Memory B cell (primary cell): ENCODE measurements around the gene APPBP2.
"Not testable (repeated sequence)": the region's sequence is repeated elsewhere in the genome, so short reads cannot be mapped to it uniquely, and the experiment has no call there.

Source experiments
- ATAC-seq: fragments of 150-1000 bp; cut with Tn5 transposase; 2 replicates; pipeline ENCODE4 v1.10.0; 2021; ENCODE audit warnings: low read depth, mild to moderate bottlenecking, moderate library complexity
- DNase-seq, 2 donors: peaks; one replicate each; pipeline ENCODE4 v3.0.0; 2022; ENCODE audit warnings: low spot score in 2 of 2
- H3K27ac Mint-ChIP-seq: one replicate; pipeline ENCODE4 v1.8.0; 2022; ENCODE audit warnings: mild to moderate bottlenecking, moderate library complexity, mixed read lengths
- H3K27me3 Mint-ChIP-seq: one replicate; pipeline ENCODE4 v1.8.0; 2022; ENCODE audit warnings: mixed read lengths
- H3K36me3 Mint-ChIP-seq: one replicate; pipeline ENCODE4 v1.8.0; 2022; ENCODE audit warnings: mild to moderate bottlenecking, mixed read lengths
- H3K4me1 Mint-ChIP-seq: one replicate; pipeline ENCODE4 v1.8.0; 2022; ENCODE audit warnings: mixed read lengths
- H3K4me3 Mint-ChIP-seq: one replicate; pipeline ENCODE4 v1.8.0; 2022; ENCODE audit warnings: mild to moderate bottlenecking, moderate library complexity, mixed read lengths
- H3K9me3 Mint-ChIP-seq: one replicate; pipeline ENCODE4 v1.8.0; 2022; ENCODE audit warnings: mixed read lengths

APPBP2 gene

DNA sequence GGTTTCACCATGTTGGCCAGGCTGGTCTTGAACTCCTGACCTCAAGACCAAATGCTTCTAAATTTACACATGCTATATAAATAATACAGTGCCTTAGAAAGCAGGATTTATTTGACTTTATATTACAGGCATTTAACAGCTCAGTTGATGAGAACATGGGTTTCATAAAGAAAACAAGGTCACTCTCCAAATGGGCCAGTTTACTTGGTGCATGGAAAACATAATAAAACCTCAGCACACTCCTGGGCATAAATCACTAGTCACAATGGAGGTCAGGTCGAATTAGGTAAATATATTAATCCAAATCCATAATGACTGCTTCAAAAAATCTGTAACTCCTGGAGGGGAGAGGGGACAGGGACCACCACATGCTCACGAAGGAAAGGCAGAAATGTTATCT, 24.5 kb downstream of the APPBP2 start:
- H3K27ac Mint-ChIP-seq, result no peak overlapping the region
- peaks cover 1% of the 10 kb centered on the region for H3K9me3 Mint-ChIP-seq
- no peaks in the 10 kb centered on the region for H3K27me3 Mint-ChIP-seq
- DNase-seq (no peak), ATAC-seq (no peak)
- H3K36me3 Mint-ChIP-seq, result peaks cover 18% of the 10 kb centered on the region
- peaks cover 4% of the 10 kb centered on the region for H3K4me1 Mint-ChIP-seq
- no peak overlapping the region for H3K4me3 Mint-ChIP-seq

DNA sequence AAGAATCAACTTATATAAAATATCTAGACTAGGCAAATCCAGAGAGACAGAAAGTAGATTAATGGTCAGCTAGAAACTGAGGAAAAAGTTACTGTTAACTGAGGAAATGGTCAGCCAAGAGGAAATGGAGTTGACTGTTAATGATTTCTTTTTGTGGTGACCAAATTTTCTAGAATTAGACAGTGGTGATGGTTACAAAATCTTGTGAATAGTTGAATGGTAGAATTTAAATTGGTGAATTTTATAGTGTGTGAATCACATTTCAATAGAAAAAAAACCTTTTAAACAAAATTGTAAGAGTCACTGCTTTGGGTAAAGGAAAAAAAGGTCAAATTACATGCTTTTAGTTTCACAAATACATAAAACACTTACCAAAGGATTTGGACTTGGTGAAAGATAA, 30.0 kb downstream of the APPBP2 start:
- H3K4me1 Mint-ChIP-seq, result no peaks in the 10 kb centered on the region
- DNase-seq (no peak), ATAC-seq (no peak)
- peaks cover 48% of the 10 kb centered on the region for H3K36me3 Mint-ChIP-seq
- H3K27me3 Mint-ChIP-seq, result no peaks in the 10 kb centered on the region
- H3K4me3 Mint-ChIP-seq, result no peak overlapping the region
- H3K27ac Mint-ChIP-seq, result no peak overlapping the region
- peaks cover 5% of the 10 kb centered on the region for H3K9me3 Mint-ChIP-seq

DNA sequence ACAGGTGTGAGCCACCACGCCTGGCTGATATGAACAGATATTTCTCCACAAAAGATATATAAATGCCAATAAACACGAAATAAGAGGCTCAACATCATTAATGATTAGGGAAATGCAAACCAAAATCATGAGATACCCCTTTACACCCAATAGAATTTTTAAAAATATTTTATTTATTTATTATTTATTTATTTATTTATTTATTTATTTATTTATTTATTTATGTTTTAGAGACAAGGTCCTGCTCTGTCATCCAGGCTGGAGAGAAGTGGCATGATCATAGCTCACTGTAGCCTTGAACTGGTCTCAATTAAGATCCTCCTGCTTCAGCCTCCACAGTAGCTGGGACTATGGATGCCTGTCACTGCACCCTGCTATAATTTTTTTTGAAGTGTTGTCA, 30.8 kb downstream of the APPBP2 start:
- Mint-ChIP-seq H3K9me3 (peaks cover 7% of the 10 kb centered on the region), H3K4me3 (no peak overlapping the region), H3K27me3 (no peaks in the 10 kb centered on the region), H3K27ac (no peak overlapping the region), H3K4me1 (no peaks in the 10 kb centered on the region), H3K36me3 (peaks cover 53% of the 10 kb centered on the region)
- ATAC-seq (no peak), DNase-seq (no peak)

DNA sequence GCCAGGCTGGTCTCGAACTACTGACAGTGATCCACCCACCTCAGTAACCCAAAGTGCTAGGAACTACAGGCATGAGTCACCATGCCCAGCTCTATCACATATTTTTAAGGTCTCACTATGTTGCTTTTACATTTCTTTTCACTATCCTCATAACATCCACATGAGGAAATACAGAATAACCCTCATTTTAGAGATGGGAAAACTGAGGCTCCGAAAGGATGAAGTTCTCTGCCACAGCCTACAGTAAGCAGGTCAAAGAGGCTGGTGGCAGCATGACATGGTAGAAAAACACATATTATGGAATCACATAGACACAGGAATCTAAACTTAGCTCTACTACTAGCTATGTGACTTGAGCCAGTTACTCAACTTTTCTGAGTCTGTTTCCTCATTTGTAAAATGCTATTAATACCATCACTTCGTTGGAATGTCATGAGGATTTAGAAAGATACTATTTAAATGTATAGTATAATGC, 32.2 kb downstream of the APPBP2 start:
- ATAC-seq (no peak), DNase-seq (no peak)
- Mint-ChIP-seq H3K4me1 (no peaks in the 10 kb centered on the region), H3K27me3 (no peaks in the 10 kb centered on the region), H3K36me3 (peaks cover 48% of the 10 kb centered on the region), H3K4me3 (no peak overlapping the region), H3K27ac (no peak overlapping the region), H3K9me3 (peaks cover 5% of the 10 kb centered on the region)

DNA sequence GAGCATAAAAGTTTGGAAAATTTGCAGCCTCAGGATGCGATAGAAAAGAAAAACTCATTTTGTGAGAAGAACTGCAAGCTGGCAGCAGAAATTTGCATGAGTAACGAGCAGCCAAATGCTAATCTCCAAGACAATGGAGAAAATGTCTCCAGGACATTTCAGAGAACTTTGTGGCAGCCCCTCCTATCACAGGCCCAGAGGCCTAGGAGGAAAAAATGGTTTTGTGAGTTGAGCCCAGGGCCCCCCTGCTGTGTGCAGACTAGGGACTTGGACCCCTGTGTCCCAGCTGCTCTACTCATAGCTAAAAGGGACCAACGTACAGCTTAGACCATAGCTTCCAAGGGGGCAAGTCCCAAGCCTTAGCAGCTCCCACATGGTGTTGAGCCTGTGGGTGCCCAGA, 34.3 kb downstream of the APPBP2 start:
- Mint-ChIP-seq H3K9me3 (peaks cover 8% of the 10 kb centered on the region), H3K36me3 (peaks cover 55% of the 10 kb centered on the region)
- ATAC-seq, result no peak

DNA sequence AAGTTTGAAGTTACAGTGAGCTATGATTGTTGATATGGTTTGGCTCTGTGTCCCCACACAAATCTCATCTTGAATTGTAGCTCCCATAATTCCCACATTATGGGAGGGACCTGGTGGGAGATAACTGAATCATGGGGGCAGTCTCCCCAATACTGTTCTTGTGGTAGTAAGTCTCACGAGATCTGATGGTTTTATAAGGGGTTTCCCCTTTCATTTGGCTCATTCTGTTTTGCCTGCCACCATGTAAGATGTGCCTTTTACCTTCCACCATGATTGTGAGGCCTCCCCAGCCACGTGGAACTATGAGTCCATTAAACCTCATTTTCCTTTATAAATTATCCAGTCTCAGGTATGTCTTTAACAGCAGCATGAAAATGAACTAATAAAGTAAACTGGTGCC, 35.4 kb downstream of the APPBP2 start:
- H3K27ac Mint-ChIP-seq, H3K4me1 Mint-ChIP-seq, H3K27me3 Mint-ChIP-seq, ATAC-seq, H3K9me3 Mint-ChIP-seq, DNase-seq, H3K4me3 Mint-ChIP-seq: not testable (repeated sequence)
- H3K36me3 Mint-ChIP-seq, result peaks cover 49% of the 10 kb centered on the region

More for the DNA sequence above, 34.3 kb downstream of the APPBP2 start:
- Mint-ChIP-seq H3K27ac (no peak overlapping the region), H3K4me1 (no peaks in the 10 kb centered on the region), H3K27me3 (no peaks in the 10 kb centered on the region), H3K4me3 (no peak overlapping the region)
- no peak for DNase-seq

DNA sequence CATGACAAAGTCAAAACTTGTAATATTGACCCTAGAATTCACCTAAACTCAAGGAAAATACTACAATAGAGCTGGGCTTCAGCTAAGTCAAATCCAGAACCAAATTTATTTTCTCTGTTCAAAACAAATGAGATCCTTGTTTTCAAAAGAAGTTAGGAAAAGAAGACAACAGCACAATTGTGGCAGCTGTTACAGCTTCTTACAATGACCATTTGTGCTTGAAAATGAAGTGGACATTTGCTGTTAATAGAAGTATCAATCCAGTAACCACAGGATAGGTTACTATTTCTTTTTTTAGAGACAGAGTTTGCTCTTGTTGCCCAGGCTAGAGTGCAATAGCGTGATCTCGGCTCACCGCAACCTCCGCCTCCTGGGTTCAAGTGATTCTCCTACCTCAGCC, 44.4 kb downstream of the APPBP2 start:
- no peak overlapping the region for H3K27ac Mint-ChIP-seq
- ATAC-seq (no peak), DNase-seq (no peak)
- H3K27me3 Mint-ChIP-seq, result no peaks in the 10 kb centered on the region
- H3K9me3 Mint-ChIP-seq, result no peaks in the 10 kb centered on the region
- H3K36me3 Mint-ChIP-seq, result peaks cover 12% of the 10 kb centered on the region
- no peaks in the 10 kb centered on the region for H3K4me1 Mint-ChIP-seq
- no peak overlapping the region for H3K4me3 Mint-ChIP-seq

DNA sequence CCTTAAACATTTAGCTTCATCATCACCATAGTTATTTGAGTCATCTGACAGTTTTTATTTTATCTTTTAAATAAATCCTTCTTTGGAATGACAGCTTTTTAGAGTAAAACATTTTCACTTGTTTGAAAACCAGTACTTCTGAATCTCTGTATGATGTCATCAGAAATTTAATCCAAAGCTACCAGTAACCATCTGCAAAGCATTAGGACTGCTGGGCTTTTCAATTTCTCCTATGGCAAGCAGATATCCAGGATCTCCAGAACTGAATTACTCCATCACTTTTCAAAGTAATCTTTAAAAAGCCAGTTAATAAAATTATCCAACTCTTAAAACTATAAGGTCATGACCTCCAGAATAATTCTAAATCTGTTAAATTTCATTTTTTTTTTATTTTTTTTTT, 52.3 kb downstream of the APPBP2 start:
- H3K4me3 Mint-ChIP-seq, result no peak overlapping the region
- ATAC-seq, result no peak
- H3K36me3 Mint-ChIP-seq, result peaks cover 24% of the 10 kb centered on the region
- peaks cover 2% of the 10 kb centered on the region for H3K9me3 Mint-ChIP-seq
- H3K4me1 Mint-ChIP-seq, result peaks cover 2% of the 10 kb centered on the region
- H3K27me3 Mint-ChIP-seq, result no peaks in the 10 kb centered on the region
- no peak overlapping the region for H3K27ac Mint-ChIP-seq
- DNase-seq, result no peak

DNA sequence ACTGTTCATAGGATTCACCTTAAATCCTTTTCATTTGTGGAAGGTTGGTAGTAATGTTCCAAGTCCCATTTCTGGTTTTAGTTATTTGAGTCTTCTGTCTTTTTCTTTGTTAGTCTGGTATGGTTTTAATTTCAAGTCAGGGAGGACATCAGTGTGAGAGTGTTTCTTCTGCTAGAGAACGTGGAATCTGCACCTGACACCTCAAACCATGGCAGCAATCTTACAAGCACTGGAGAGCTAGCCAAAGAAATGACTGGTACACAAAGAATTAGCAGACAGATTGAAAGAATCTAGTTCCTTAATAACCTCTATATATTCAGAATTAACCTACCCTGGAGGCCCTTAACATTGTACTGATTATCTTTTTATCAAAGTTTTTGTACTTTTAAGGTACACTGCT, 53.6 kb downstream of the APPBP2 start:
- Mint-ChIP-seq H3K27me3 (no peaks in the 10 kb centered on the region), H3K4me1 (peaks cover 2% of the 10 kb centered on the region), H3K9me3 (peaks cover 2% of the 10 kb centered on the region), H3K27ac (no peak overlapping the region), H3K36me3 (peaks cover 28% of the 10 kb centered on the region), H3K4me3 (no peak overlapping the region)
- no peak for DNase-seq
- no peak for ATAC-seq

DNA sequence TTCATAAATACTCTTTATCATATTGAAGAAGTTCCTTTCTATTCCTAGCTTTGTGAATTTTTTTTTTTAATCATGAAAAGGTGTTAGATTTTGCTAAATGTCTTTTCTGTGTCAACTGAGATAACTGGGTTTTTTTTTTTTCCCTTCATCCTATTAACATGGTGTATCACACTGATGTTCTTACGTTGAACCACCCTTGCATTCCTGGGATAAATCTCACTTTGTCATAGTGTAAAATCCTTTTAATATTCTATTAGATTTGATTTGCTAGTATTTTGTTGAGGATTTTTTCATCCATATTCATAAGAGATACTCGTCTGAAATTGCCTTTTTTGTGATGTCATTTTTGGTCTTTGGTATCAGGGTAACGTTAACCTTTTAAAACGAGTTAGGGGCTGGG, 54.6 kb downstream of the APPBP2 start:
- no peak for ATAC-seq
- no peak overlapping the region for H3K4me3 Mint-ChIP-seq
- peaks cover 26% of the 10 kb centered on the region for H3K36me3 Mint-ChIP-seq
- no peaks in the 10 kb centered on the region for H3K27me3 Mint-ChIP-seq
- DNase-seq, result no peak
- H3K27ac Mint-ChIP-seq, result no peak overlapping the region
- H3K4me1 Mint-ChIP-seq, result peaks cover 2% of the 10 kb centered on the region
- peaks cover 2% of the 10 kb centered on the region for H3K9me3 Mint-ChIP-seq

DNA sequence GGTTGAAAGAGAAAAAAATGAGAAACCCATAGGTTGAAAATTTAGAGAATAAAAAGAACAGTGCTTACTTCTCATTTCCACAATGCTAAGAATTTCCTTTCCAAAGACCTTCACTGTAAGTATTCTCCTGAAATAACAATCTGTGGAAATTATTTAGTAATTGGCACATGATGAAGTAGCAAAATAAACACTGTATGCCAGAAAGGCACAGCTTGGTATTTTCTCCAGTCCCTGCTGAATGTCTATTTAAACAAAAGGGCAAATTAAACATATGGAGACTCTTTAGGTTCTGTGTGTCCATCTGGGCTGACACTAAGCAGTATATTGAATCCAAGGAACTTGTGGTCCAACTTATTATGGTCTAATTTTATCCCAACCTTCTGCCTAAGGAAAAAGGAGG, 57.7 kb downstream of the APPBP2 start:
- no peak overlapping the region for H3K27ac Mint-ChIP-seq
- no peaks in the 10 kb centered on the region for H3K27me3 Mint-ChIP-seq
- no peak for DNase-seq
- ATAC-seq, result no peak
- H3K4me1 Mint-ChIP-seq, result peaks cover 2% of the 10 kb centered on the region
- peaks cover 36% of the 10 kb centered on the region for H3K36me3 Mint-ChIP-seq
- peaks cover 2% of the 10 kb centered on the region for H3K9me3 Mint-ChIP-seq
- H3K4me3 Mint-ChIP-seq, result no peak overlapping the region

DNA sequence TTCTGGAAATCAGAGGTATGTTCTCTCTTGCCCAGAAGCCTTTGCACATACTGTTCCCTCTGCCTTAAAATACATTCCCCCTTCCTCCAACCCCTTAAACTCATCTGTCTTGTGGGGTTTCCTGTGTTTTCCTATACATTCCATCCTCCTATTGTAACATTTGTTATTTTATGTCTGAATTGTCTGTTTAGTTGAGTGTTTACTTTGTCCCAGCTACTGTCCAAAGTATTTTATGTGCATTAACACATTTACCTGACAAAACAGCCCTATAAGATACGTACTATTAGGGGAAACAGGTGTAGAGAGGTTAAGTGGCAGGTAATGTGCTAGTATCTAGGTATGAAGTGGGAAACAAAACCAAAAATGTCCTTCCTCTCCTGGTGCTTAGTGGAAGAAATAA, 61.7 kb downstream of the APPBP2 start:
- Mint-ChIP-seq H3K27ac (peak overlapping the region; percentile 43), H3K36me3 (peaks cover 21% of the 10 kb centered on the region), H3K27me3 (no peaks in the 10 kb centered on the region), H3K4me1 (no peaks in the 10 kb centered on the region), H3K9me3 (no peaks in the 10 kb centered on the region), H3K4me3 (no peak overlapping the region)
- ATAC-seq, result no peak
- DNase-seq, result no peak

DNA sequence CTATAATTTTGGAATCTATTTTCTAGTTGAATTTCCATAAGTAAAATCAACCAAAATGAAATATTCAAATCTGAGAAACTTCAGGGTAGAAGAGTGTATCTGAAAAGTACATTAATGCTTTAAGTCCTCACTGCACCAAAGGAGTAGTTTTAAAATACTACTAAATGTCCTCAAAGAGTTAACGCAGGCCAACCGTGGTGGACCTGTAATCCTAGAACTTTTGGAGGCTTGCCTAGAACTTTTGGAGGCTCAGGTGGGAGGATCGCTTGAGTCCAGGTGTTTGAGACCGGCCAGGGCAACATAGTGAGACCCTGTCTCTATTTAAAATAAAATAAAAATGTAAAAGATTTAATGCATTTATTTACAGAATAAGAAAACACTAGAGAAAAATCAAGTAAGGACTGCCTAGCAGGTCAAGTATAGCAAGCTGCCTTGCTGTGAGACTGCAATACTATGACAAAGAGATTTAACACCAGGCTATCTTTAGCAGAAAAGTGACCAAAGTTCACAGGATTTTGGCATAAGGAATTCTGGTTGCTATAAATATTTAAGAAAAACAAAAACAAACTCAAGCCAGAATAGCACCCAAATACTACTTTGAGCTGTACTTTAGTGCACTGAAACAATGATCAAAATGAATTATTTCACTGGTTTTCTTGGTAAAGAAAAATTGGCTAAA, 62.7 kb downstream of the APPBP2 start:
- Mint-ChIP-seq H3K36me3 (peaks cover 28% of the 10 kb centered on the region), H3K4me1 (no peaks in the 10 kb centered on the region), H3K27me3 (no peaks in the 10 kb centered on the region), H3K9me3 (no peaks in the 10 kb centered on the region), H3K27ac (no peak overlapping the region), H3K4me3 (no peak overlapping the region)
- ATAC-seq, result no peak
- no peak for DNase-seq

DNA sequence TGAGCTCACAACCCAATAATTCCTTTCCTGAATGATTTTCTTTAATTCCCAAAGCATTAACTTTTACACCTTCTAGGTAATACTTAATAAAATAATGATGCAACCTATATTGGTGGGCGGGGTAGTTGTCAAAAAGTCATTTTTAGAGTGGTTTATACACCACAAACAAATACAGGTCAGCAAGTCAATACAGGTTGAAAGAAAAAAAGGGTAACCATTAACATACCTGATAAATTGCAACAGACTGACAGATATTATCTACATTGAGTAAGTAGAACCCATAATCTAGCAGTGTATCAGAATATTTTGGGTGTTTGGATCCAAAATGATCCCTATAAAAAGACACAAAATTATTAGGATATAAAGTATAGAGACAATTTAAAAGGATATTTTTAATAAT, 64.5 kb downstream of the APPBP2 start:
- peaks cover 34% of the 10 kb centered on the region for H3K36me3 Mint-ChIP-seq
- ATAC-seq (no peak), DNase-seq (no peak)
- H3K27ac Mint-ChIP-seq, result no peak overlapping the region
- H3K4me1 Mint-ChIP-seq, result no peaks in the 10 kb centered on the region
- H3K9me3 Mint-ChIP-seq, result no peaks in the 10 kb centered on the region
- no peak overlapping the region for H3K4me3 Mint-ChIP-seq
- no peaks in the 10 kb centered on the region for H3K27me3 Mint-ChIP-seq

DNA sequence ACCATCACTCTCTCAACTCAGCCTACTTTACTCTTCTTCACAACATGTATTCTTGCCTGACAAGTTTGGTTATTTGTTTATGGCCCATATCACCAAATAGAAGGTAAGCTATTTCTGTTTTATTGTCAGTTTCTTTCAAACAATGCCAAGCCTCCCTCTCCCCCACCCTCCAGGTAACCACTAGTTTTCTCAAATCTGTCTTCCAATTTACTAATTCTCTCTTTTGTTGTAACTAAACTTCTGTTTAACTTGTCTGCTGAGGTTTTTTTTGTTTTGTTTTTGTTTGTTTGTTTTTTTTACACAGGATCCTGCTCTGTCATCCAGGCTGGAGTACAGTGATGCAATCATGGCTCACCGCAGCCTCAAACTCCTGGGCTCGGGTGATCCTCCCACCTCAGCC, 68.9 kb downstream of the APPBP2 start:
- Mint-ChIP-seq H3K27ac (no peak overlapping the region), H3K36me3 (peaks cover 25% of the 10 kb centered on the region), H3K27me3 (no peaks in the 10 kb centered on the region), H3K4me1 (no peaks in the 10 kb centered on the region), H3K9me3 (no peaks in the 10 kb centered on the region), H3K4me3 (no peak overlapping the region)
- ATAC-seq, result no peak
- DNase-seq, result no peak
